Effector memory CD4-positive, alpha-beta T cell (primary cell): ENCODE results near the gene RAB20.
"Not testable (repeated sequence)": the region's sequence is repeated elsewhere in the genome, so short reads cannot be mapped to it uniquely, and the experiment has no call there.

Source experiments
- DNase-seq, 3 donors: peaks; one replicate each; pipeline ENCODE4 v3.0.0-alpha.2; 2020
- H3K27ac ChIP-seq: 2 replicates; pipeline ENCODE4 v1.7.0; 2013; ENCODE audit warnings: mild to moderate bottlenecking, low read length, moderate library complexity; ENCODE audit not compliant: insufficient read depth, poor library complexity, severe bottlenecking
- H3K27me3 ChIP-seq: replicated peaks from 2 replicates; pipeline ENCODE4 v1.7.0; 2013; ENCODE audit warnings: mild to moderate bottlenecking, low read length; ENCODE audit not compliant: insufficient read depth, control insufficient read depth, poor library complexity, severe bottlenecking
- H3K36me3 ChIP-seq: 2 replicates; pipeline ENCODE4 v1.7.0; 2013; ENCODE audit warnings: mild to moderate bottlenecking, low read length, moderate library complexity; ENCODE audit not compliant: control insufficient read depth, insufficient read depth
- H3K4me1 ChIP-seq: 2 replicates; pipeline ENCODE4 v1.7.0; 2013; ENCODE audit warnings: low read length, mild to moderate bottlenecking; ENCODE audit not compliant: control insufficient read depth, insufficient read depth, poor library complexity, severe bottlenecking
- H3K4me3 ChIP-seq: 2 replicates; pipeline ENCODE4 v1.7.0; 2013; ENCODE audit warnings: low read length, low read depth, mild to moderate bottlenecking; ENCODE audit not compliant: insufficient read depth, poor library complexity, severe bottlenecking
- H3K9me3 ChIP-seq: 2 replicates; pipeline ENCODE4 v1.7.0; 2013; ENCODE audit warnings: mild to moderate bottlenecking, low read length, moderate library complexity; ENCODE audit not compliant: control insufficient read depth

RAB20 gene

DNA sequence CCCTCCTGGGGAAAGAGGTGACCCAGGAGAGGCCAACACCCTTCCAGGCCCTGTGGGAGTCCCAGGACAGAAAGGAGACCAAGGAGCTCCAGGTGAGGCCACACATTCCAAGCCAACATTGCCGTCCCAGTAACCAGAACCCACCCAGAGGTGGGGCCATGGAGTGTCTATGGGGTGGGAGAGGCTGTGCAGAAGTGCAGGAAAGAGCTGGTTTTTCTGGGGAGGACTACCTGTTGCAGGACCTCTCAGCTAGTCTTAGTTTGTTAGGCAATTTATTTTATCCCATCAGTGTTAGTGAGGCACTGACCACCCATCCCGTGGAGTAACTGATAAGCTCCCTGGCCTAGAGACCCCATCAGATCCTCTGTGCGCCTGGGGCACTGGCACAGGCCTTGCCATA is 66.1 kb downstream of the RAB20 start:
- no peaks in the 10 kb centered on the region for H3K4me1 ChIP-seq
- no peaks in the 10 kb centered on the region for H3K9me3 ChIP-seq
- no peak for DNase-seq
- no peaks in the 10 kb centered on the region for H3K27me3 ChIP-seq
- H3K27ac ChIP-seq, result no peak overlapping the region
- no peaks in the 10 kb centered on the region for H3K36me3 ChIP-seq
- no peak overlapping the region for H3K4me3 ChIP-seq

DNA sequence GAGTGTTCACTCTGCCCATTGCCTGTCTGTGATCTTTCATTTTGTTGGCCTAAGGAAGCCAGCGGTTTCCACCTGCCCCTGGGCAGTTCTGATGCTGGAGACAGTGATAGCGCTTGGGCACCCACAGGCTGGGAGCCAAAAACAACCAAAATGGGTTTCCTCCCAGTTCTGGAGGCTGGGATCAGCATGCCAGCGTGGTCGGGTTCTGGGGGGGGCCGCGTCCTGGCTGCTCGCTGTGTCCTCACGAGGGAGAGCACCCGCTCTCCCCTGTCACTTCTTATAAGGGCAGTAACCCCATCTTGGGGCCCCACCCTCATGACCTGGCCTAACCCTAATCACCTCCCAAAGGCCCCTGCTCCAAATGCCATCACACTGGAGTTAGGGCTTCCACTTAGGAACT is 67.9 kb downstream of the RAB20 start:
- no peak for DNase-seq
- no peaks in the 10 kb centered on the region for H3K4me1 ChIP-seq
- no peaks in the 10 kb centered on the region for H3K36me3 ChIP-seq
- H3K27ac ChIP-seq, result no peak overlapping the region
- H3K4me3 ChIP-seq, result no peak overlapping the region
- no peaks in the 10 kb centered on the region for H3K27me3 ChIP-seq
- H3K9me3 ChIP-seq, result no peaks in the 10 kb centered on the region

DNA sequence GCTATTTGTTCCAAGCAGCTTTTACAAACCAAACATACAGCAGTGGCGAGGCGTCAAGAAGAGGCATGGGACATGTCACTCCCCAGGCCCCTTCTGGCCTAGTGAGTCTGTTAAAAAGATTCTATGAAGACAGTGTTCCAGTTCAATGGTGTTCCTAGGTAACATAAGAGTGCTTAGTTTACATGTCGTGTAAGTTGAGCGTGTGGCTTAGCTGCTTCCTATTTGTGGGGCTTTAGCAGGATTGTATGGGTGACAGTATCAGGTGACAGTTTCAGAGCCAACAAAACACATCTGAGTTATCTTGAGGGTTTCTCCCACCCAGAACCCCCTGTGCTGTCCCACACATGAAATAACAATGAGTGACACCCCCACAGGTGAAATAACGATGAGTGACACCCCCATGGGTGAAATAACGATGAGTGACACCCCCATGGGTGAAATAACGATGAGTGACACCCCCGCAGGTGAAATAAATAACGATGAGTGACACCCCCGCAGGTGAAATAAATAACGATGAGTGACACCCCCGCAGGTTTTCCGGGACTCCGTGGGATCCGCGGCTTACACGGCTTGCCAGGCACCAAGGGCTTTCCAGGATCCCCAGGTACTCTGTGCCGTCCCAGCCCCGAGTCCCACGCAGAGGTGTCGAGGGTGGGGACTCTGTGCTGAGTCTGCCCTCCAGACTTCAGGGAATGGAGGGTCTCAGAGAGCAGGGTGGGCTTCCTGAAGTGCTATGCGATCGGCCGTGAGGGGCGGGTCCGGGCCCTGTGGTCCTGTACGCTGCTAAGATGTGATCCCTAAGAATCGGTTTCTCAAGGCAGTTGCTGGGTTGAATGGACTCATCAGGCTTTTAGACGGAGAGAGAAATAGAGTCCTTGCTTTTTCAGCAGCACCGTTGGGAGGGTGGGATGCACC is 68.6 kb downstream of the RAB20 start:
- Histone ChIP-seq H3K27ac (no peak overlapping the region), H3K4me3 (no peak overlapping the region), H3K27me3 (no peaks in the 10 kb centered on the region), H3K4me1 (no peaks in the 10 kb centered on the region), H3K9me3 (no peaks in the 10 kb centered on the region), H3K36me3 (no peaks in the 10 kb centered on the region)
- no peak for DNase-seq

DNA sequence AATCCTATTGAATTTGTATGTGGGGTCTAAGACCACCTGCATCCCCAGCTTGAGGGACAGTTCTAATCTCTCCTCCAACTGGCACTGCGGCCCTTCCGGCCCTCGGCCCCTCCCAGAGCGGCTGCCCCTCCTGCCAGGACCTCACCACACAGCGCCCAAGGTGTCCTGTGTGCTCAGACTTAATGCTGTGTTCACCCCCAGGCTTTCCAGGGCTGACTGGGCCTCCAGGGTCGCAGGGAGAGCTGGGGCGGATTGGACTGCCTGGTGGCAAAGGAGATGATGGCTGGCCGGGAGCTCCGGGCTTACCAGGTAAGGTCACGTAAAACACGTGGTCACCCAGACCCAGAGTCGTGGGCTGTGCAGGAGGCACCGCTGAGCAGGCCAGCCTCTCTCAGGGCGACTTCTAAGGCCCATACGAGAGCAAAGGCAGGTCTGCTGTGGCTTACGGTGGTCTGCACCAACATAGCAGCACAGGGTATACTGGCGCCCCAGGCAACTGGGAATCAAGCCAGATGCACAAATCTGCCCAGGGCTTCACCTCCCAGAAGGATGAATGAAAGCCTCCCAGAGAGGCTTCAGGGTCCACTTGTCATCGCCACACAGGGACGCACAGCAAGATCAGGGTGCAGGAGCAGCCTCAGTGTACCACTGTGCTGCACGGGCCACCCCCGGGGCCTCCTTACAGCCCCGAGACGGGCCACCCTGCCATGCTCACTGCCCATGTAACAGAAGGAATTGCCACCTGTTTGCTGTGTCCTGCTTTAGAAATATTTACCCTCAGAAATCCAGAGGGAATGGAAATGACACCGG is 69.4 kb downstream of the RAB20 start:
- no peak for DNase-seq
- H3K27me3 ChIP-seq, result no peaks in the 10 kb centered on the region
- no peak overlapping the region for H3K27ac ChIP-seq
- no peak overlapping the region for H3K4me3 ChIP-seq
- no peaks in the 10 kb centered on the region for H3K4me1 ChIP-seq
- H3K9me3 ChIP-seq, result no peaks in the 10 kb centered on the region
- no peaks in the 10 kb centered on the region for H3K36me3 ChIP-seq

DNA sequence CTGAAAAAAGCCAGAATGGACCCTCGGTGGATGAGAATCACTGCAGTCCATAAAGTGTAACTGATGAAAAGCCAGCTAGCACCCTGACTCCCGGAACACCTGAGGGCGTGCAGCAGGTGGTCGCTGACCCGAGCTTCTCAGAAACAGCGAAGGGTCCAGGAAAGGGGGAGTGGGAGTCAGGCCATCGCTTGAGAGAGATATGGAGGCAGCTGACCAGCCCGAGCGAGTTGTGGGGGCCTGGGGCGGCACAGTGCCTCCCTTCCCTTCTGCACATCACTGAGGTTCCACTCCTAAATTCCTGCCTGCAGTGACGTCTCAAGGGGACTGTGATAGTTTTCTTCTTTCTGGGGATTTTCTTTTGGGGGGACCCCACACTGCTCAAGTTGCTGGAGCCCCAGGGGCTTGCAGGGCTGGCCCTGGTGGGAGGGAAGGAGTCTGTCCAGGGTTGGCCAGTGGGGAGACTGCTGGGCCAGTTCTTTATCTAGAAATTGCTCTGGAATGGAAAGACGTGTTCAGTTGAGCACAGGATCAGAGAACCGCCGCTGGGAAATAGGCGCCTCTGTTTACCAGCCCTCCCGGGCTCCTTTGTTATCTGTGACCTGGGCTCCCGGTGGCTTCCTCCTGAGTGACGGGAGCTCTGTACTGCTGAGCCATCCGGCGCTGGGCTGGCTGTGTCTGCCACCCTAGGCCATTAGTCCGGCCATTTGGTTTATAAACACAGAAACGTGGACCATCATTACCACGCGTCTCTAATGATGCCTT is 71.3 kb downstream of the RAB20 start:
- no peaks in the 10 kb centered on the region for H3K27me3 ChIP-seq
- no peak overlapping the region for H3K27ac ChIP-seq
- H3K4me1 ChIP-seq, result no peaks in the 10 kb centered on the region
- DNase-seq, result no peak
- H3K9me3 ChIP-seq, result no peaks in the 10 kb centered on the region
- no peak overlapping the region for H3K4me3 ChIP-seq
- no peaks in the 10 kb centered on the region for H3K36me3 ChIP-seq

DNA sequence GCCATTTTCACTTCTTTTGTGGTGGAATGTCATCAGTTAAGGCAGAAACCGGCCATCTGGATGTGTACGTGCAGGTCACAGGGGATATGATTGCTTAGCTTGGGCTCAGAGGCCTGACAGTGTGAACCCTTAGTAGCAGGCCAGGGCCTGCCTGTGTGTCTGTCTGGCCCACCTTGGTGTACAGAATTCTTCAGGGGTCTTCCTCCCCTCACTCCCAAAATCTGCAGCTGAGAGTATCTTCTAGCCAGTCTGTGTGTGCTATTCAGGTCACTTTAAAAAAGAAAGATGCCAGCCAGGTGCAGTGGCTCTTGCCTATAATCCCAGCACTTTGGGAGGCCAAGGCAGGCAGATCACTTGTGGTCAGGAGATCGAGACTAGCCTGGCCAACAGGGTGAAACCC is 74.6 kb downstream of the RAB20 start:
- not testable (repeated sequence) for H3K27me3 ChIP-seq, H3K9me3 ChIP-seq, DNase-seq, H3K27ac ChIP-seq, H3K4me3 ChIP-seq, H3K36me3 ChIP-seq, H3K4me1 ChIP-seq

DNA sequence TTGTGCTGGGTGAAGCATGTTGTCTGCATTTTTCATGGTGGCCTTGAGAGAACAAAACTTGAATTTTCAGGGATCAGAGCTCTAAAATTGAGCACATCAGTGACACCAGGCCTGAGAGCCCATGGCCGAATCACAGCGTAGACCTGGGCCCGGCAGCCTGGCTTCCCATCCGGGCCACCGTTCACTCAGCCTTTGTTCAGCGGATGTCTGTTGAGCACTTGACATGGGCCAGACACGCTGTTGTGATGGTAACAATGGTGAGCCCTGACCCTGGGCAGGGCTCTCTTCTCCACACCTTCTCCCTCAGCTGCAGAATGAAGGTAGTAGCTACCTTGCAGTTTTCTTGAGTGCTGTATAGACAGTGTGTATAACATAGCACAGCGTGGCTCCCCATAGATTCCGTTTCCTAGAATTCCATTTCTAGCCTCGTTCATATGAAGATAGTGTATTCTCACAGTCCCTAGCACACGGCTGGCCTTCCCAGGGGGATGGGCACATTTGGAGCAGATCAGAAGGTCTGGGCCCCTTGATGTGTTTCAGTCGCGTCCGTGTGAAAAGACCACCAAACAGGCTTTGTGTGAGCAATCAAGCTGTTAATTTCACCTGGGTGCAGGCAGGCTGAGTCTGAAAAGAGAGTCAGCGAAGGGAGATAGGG is 75.3 kb downstream of the RAB20 start:
- Histone ChIP-seq H3K4me3 (no peak overlapping the region), H3K27ac (no peak overlapping the region), H3K4me1 (no peaks in the 10 kb centered on the region), H3K27me3 (no peaks in the 10 kb centered on the region), H3K9me3 (no peaks in the 10 kb centered on the region), H3K36me3 (no peaks in the 10 kb centered on the region)
- DNase-seq, result no peak

DNA sequence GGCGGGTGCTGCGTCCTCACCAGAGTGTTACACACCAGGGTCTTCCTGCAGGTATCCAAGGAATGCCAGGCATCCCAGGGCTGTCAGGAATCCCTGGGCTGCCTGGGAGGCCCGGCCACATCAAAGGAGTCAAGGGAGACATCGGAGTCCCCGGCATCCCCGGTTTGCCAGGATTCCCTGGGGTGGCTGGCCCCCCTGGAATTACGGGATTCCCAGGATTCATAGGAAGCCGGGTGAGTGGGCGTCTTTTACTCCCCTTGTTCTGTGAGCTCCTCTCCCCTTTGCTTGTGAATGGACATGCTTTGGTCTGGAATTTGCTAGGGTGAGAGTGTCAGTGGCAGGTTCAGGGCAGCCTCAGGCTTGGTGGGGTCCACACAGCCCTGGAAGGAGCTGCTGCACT is 75.9 kb downstream of the RAB20 start:
- Histone ChIP-seq H3K4me3 (no peak overlapping the region), H3K27me3 (no peaks in the 10 kb centered on the region), H3K27ac (no peak overlapping the region), H3K9me3 (no peaks in the 10 kb centered on the region), H3K4me1 (no peaks in the 10 kb centered on the region), H3K36me3 (no peaks in the 10 kb centered on the region)
- no peak for DNase-seq

DNA sequence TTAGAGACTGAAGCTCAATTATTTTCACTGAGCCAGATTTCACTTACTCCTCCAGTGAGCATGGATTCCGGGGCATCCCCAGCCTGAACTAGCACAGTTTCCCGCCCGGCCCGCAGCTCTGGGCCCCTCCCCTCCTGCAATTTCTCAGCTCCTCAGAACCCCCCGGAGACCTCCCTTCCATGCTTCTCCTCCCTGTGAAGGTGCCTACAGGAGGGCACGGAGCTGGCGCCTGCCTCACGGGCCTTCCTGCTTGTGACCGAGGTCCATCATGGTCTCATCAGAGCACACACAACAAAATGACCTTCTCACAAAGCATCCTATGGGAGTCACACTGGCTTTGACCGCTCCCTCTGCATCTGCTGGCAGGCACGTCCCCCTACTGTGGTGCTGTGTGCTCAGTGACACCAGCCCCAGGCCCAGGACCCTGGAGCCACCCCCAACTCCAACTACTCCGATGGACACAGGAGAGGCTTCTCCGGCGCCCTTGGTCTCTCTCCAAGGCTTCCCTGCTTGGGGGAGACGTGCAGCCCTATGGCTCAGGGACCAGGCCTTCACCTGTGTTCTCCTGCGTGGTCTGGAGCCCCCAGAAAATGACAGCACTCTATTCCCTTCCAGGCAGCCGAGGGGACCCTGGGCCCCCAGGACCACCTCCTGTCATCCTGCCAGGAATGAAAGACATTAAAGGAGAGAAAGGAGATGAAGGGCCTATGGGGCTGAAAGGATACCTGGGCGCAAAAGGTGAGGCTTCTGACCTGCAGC is 77.1 kb downstream of the RAB20 start:
- no peaks in the 10 kb centered on the region for H3K27me3 ChIP-seq
- no peaks in the 10 kb centered on the region for H3K36me3 ChIP-seq
- H3K4me1 ChIP-seq, result no peaks in the 10 kb centered on the region
- no peak for DNase-seq
- no peak overlapping the region for H3K4me3 ChIP-seq
- no peaks in the 10 kb centered on the region for H3K9me3 ChIP-seq
- H3K27ac ChIP-seq, result no peak overlapping the region
